IPS-NIHi11 (cell line): Measurements from ENCODE around the gene PPT2.
A peak's percentile ranks its signal among the peaks of the same experiment; 100 is the strongest.

Experiments
- DNase-seq: peaks from one replicate; pipeline ENCODE4 v3.0.0; 2012; ENCODE audit warnings: mixed read lengths, low spot score

PPT2 gene

GRCh38 chr6:32151863-32152768, 1.8 kb upstream of the PPT2 start, which contains the start of gene PRRT1:
PRRT1 (minus strand) TSS chr6:32151939; CDS start chr6:32151827, 112 bp downstream.
- DNase-seq: no peak

- DNase-seq: no peak
Observed at GRCh38 chr6:32152769-32153563, 975 bp upstream of the PPT2 start.

- DNase-seq: peak; percentile 76
Observed at GRCh38 chr6:32154514-32155161, 697 bp downstream of the PPT2 start.

- no peak for DNase-seq
Observed at GRCh38 chr6:32156891-32157290, 3.0 kb downstream of the PPT2 start.

- no peak for DNase-seq
Observed at GRCh38 chr6:32158052-32158451, 4.1 kb downstream of the PPT2 start.

- DNase-seq: no peak
Observed at GRCh38 chr6:32163559-32164258, 9.8 kb downstream of the PPT2 start.

GRCh38 chr6:32164295-32164694, 10.4 kb downstream of the PPT2 start, which contains the start of gene EGFL8:
EGFL8 (plus strand) TSS chr6:32164595; CDS start chr6:32166166, 1,571 bp downstream.
- DNase-seq: no peak

GRCh38 chr6:32166411-32167061, 12.6 kb downstream of the PPT2 start:
- DNase-seq: peak; percentile 74

GRCh38 chr6:32167154-32167760, 13.3 kb downstream of the PPT2 start:
- DNase-seq: no peak

- no peak for DNase-seq
Observed at GRCh38 chr6:32167761-32168262, 13.9 kb downstream of the PPT2 start.

- no peak for DNase-seq
Observed at GRCh38 chr6:32168350-32168749, 14.4 kb downstream of the PPT2 start.

GRCh38 chr6:32168807-32169591, 15.1 kb downstream of the PPT2 start:
- no peak for DNase-seq

- DNase-seq: no peak
Observed at GRCh38 chr6:32170294-32170693, 16.4 kb downstream of the PPT2 start.

GRCh38 chr6:32171234-32171633, 17.3 kb downstream of the PPT2 start:
- no peak for DNase-seq

- DNase-seq: no peak
Observed at GRCh38 chr6:32173051-32173727, 19.2 kb downstream of the PPT2 start.

GRCh38 chr6:32174416-32174815, 20.5 kb downstream of the PPT2 start:
- DNase-seq: no peak

GRCh38 chr6:32175322-32175710, 21.4 kb downstream of the PPT2 start:
- no peak for DNase-seq

- peak; percentile 93 for DNase-seq
Observed at GRCh38 chr6:32175711-32176475, 22.0 kb downstream of the PPT2 start, which contains the start of gene AGPAT1. AGPAT1 (minus strand) TSS chr6:32176084; CDS start chr6:32171496, 4,588 bp downstream.
